Measurements from ENCODE around the gene UQCR11.

The UQCR11 gene

GRCh38 chr19:1634242-1634937 lies 29.1 kb upstream of the UQCR11 start:
- DNase-seq, result no peak

- no peak for DNase-seq
Observed at GRCh38 chr19:1633269-1633826, 28.1 kb upstream of the UQCR11 start.

GRCh38 chr19:1632462-1633268 lies 27.4 kb upstream of the UQCR11 start:
- DNase-seq, result no peak

GRCh38 chr19:1631557-1632100 lies 26.4 kb upstream of the UQCR11 start:
- DNase-seq, result no peak

- DNase-seq, result no peak
Observed at GRCh38 chr19:1630811-1631210, 25.5 kb upstream of the UQCR11 start.

- DNase-seq, result no peak
Observed at GRCh38 chr19:1630012-1630411, 24.8 kb upstream of the UQCR11 start.

GRCh38 chr19:1629256-1629808 lies 24.1 kb upstream of the UQCR11 start:
- no peak for DNase-seq

GRCh38 chr19:1627194-1627593 lies 21.9 kb upstream of the UQCR11 start:
- no peak for DNase-seq

GRCh38 chr19:1626417-1627010 lies 21.3 kb upstream of the UQCR11 start:
- no peak for DNase-seq

GRCh38 chr19:1624458-1624857 lies 19.2 kb upstream of the UQCR11 start:
- DNase-seq, result peak; percentile 73

GRCh38 chr19:1622541-1622940 lies 17.3 kb upstream of the UQCR11 start:
- no peak for DNase-seq

- no peak for DNase-seq
Observed at GRCh38 chr19:1622007-1622406, 16.7 kb upstream of the UQCR11 start.

- DNase-seq, result no peak
Observed at GRCh38 chr19:1621574-1621973, 16.3 kb upstream of the UQCR11 start.

- DNase-seq, result no peak
Observed at GRCh38 chr19:1621021-1621420, 15.8 kb upstream of the UQCR11 start.

- DNase-seq, result no peak
Observed at GRCh38 chr19:1620502-1620901, 15.2 kb upstream of the UQCR11 start.

GRCh38 chr19:1619703-1620102 lies 14.4 kb upstream of the UQCR11 start:
- DNase-seq, result no peak

- DNase-seq, result no peak
Observed at GRCh38 chr19:1619094-1619439, 13.8 kb upstream of the UQCR11 start.

- DNase-seq, result peak; percentile 49
Observed at GRCh38 chr19:1618157-1619093, 13.2 kb upstream of the UQCR11 start.

GRCh38 chr19:1616875-1617274 lies 11.6 kb upstream of the UQCR11 start:
- no peak for DNase-seq

GRCh38 chr19:1616396-1616795 lies 11.1 kb upstream of the UQCR11 start:
- DNase-seq, result no peak

GRCh38 chr19:1615156-1615765 lies 10.0 kb upstream of the UQCR11 start:
- no peak for DNase-seq
